Glutamatergic neuron (in vitro differentiated cells): ENCODE data around the gene MASP1. TPM values are rescaled to one million over a fixed set of nuclear protein-coding genes. Genes with fewer than 3 reads are reported as not detected.

Experiments
- DNase-seq: peaks from one replicate; pipeline ENCODE4 v3.0.0; 2022
- H3K27ac Mint-ChIP-seq: one replicate; pipeline ENCODE4 v1.8.0; 2020; ENCODE audit warnings: mild to moderate bottlenecking, mixed read lengths, inconsistent platforms; ENCODE audit not compliant: unreplicated experiment
- H3K27me3 Mint-ChIP-seq: one replicate; pipeline ENCODE4 v1.8.0; 2020; ENCODE audit warnings: mild to moderate bottlenecking, moderate library complexity, mixed read lengths, inconsistent platforms; ENCODE audit not compliant: unreplicated experiment
- H3K36me3 Mint-ChIP-seq: one replicate; pipeline ENCODE4 v1.8.0; 2020; ENCODE audit warnings: mild to moderate bottlenecking, mixed read lengths, inconsistent platforms; ENCODE audit not compliant: unreplicated experiment
- H3K4me1 Mint-ChIP-seq: one replicate; pipeline ENCODE4 v1.8.0; 2020; ENCODE audit warnings: mild to moderate bottlenecking, low read depth, mixed read lengths, inconsistent platforms; ENCODE audit not compliant: unreplicated experiment
- H3K4me3 Mint-ChIP-seq: one replicate; pipeline ENCODE4 v1.8.0; 2020; ENCODE audit warnings: mild to moderate bottlenecking, mixed read lengths, inconsistent platforms; ENCODE audit not compliant: unreplicated experiment
- H3K9me3 Mint-ChIP-seq: one replicate; pipeline ENCODE4 v1.8.0; 2020; ENCODE audit warnings: mild to moderate bottlenecking, moderate library complexity, mixed read lengths, inconsistent platforms; ENCODE audit not compliant: unreplicated experiment
- CTCF ChIP-seq: fragments of 200-600 bp; sonication (generic); IDR thresholded peaks from one replicate; pipeline ENCODE4 v1.5.0; 2021; ENCODE audit not compliant: partially characterized antibody, unreplicated experiment
- total RNA-seq: library from RNA; stranded (reverse); fragmentation: NEBNext Ultra II Directional; extraction: Animal tissue kit (Norgen Biotek cat#: 25700); gene quantifications from one replicate; pipeline ENCODE4 v1.2.1, GENCODE V29; 2021; ENCODE audit not compliant: unreplicated experiment

MASP1 gene
- total RNA-seq, 1 donor from 2014 or later: 1.7 TPM

GRCh38 chr3:187321766-187322165 lies 30.2 kb upstream of the MASP1 start:
- Mint-ChIP-seq H3K4me3 (no peak overlapping the region), H3K27me3 (peaks cover 2% of the 10 kb centered on the region), H3K27ac (no peak overlapping the region), H3K9me3 (peaks cover 4% of the 10 kb centered on the region), H3K4me1 (peaks cover 21% of the 10 kb centered on the region), H3K36me3 (no peaks in the 10 kb centered on the region)
- no peak for TF ChIP-seq CTCF
- DNase-seq: no peak

DNA sequence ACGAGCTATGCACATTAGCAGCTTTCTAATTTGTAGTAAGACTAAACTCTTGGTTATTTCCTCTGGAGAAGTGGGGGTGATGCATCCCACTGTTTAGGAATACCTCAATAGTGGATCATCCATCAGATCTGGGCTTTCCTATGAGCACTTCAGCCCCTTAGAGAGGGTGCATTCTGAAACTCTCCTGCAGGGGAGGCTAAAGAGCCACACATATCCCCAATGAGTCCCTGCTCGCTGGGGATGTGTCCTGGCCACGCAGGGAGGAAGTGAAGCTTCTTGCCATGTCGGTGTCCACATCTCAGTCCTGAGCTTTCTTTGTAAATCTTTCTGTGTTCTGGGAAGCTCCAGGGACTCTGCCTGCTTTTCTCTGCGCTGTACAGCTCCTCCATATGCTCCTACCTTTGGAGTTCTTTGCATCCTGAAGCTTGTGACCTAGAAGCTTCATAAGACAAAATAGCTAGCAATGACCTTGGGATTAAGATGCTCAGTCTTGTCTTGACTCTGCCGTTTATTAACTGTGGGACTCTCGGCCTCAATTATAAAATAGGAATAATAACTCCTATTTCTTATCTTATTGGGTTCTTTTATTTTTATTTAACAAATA lies 28.3 kb upstream of the MASP1 start:
- Mint-ChIP-seq H3K27me3 (peaks cover 2% of the 10 kb centered on the region), H3K4me1 (peaks cover 21% of the 10 kb centered on the region), H3K4me3 (peak overlapping the region; percentile 27), H3K9me3 (peaks cover 4% of the 10 kb centered on the region), H3K36me3 (no peaks in the 10 kb centered on the region), H3K27ac (peak overlapping the region; percentile 88)
- TF ChIP-seq CTCF: peak; percentile 93
- peak; percentile 81 for DNase-seq

GRCh38 chr3:187318819-187319616 lies 27.5 kb upstream of the MASP1 start:
- peak; percentile 41 for DNase-seq
- H3K4me1 Mint-ChIP-seq: peaks cover 21% of the 10 kb centered on the region
- H3K27ac Mint-ChIP-seq: peak overlapping the region; percentile 88

DNA sequence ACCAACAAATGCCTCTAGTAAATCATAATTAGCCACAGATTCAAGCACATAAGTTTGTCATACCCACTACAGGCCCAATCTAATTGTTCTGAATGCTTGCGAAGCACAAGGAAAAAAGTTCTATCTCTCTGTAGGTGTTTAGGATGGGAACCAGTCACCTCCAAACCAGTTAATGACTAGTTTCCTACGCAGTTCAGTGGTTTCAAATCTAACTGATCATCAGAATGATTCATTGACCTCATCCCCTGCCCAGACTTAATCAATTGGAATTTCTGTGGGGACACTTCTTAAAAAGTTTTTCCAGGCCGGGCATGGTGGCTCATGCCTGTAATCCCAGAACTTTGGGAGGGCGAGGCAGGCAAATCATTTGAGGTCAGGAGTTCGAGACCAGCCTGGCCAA lies 24.3 kb upstream of the MASP1 start:
- peaks cover 4% of the 10 kb centered on the region for H3K36me3 Mint-ChIP-seq
- H3K4me3 Mint-ChIP-seq: no peak overlapping the region
- peaks cover 7% of the 10 kb centered on the region for H3K9me3 Mint-ChIP-seq
- H3K27ac Mint-ChIP-seq: no peak overlapping the region
- peaks cover 17% of the 10 kb centered on the region for H3K4me1 Mint-ChIP-seq
- TF ChIP-seq CTCF: no peak
- H3K27me3 Mint-ChIP-seq: peaks cover 2% of the 10 kb centered on the region
- DNase-seq: no peak

More at GRCh38 chr3:187318819-187319616, 27.5 kb upstream of the MASP1 start:
- peaks cover 4% of the 10 kb centered on the region for H3K9me3 Mint-ChIP-seq
- H3K36me3 Mint-ChIP-seq: no peaks in the 10 kb centered on the region
- peak overlapping the region; percentile 48 for H3K4me3 Mint-ChIP-seq
- peak; percentile 91 for TF ChIP-seq CTCF
- peaks cover 2% of the 10 kb centered on the region for H3K27me3 Mint-ChIP-seq

DNA sequence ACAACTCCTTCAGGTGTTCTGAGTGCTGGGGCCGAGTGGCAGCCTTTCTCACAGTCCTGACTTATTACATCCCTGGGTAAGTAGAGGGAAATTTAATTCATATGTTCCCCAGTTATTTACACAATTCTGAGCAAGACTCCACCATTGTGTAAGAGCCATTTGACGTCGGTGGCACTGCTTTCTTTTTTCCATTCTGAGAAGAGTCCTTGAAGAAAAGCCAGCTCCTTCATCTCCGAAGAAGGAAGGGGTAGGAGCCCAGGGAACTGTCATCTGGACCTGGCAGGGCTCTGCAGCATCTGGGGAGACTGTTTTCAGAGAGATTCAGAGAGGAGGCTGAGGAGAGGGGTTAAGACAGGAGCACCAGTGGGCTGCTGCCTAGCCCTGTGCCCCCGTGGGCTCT lies 22.6 kb upstream of the MASP1 start:
- Mint-ChIP-seq H3K36me3 (peaks cover 4% of the 10 kb centered on the region), H3K27me3 (peaks cover 2% of the 10 kb centered on the region), H3K9me3 (peaks cover 6% of the 10 kb centered on the region), H3K4me1 (peaks cover 6% of the 10 kb centered on the region), H3K27ac (no peak overlapping the region), H3K4me3 (no peak overlapping the region)
- TF ChIP-seq CTCF: no peak
- no peak for DNase-seq
